LHCN-M2 (cell line): ENCODE data around the gene CREB3. TPM values are rescaled to one million over a fixed set of nuclear protein-coding genes. Genes with fewer than 3 reads are reported as not detected.

Experiments used
- DNase-seq: peaks from one replicate; pipeline ENCODE4 v3.0.0-alpha.2; 2012; ENCODE audit warnings: low read depth
- total RNA-seq: library from RNA; depleted of rRNA; stranded (reverse); fragments of >200 nt; gene quantifications from 2 replicates; pipeline ENCODE4 v1.2.3, GENCODE V29; 2014; rRNA removed

CREB3 gene
- total RNA-seq, 1 experiment from 2014 or later: 87.9 TPM

DNA sequence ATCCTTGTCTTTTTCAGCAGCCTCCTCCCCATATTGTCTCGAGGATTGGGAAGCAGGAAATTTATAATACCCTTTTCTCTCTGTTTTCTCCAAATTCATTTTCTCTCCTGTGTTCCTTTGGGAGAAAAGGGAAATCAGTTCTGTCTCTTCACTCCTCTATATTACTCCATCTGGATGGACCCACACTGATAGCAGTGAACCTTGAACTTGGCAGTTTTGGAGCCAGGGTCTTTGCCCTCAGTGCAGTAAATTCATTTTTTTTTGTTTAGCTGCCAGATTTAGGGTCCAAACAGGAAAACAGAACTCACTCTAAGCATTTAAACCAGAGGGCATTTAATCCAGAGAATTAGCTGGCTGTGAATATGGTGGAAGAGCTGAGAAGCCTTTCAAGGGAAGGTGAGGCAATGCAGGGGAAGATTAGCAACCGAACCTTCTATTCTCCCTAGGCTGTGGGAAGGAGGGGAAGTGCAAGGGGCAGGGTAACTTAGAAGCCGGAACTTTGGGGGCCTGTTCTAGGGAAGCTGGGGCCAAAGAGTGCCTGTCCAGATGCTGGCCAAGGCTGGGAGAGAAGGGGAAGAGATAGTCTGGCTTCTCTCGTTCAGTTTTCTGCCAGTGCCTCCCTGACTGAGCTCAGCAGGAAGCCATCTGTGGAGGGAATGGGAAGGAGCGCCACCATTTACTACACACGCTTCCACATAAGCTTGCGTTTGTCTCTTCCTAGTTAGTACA is 42.6 kb downstream of the CREB3 start:
- DNase-seq: no peak

DNA sequence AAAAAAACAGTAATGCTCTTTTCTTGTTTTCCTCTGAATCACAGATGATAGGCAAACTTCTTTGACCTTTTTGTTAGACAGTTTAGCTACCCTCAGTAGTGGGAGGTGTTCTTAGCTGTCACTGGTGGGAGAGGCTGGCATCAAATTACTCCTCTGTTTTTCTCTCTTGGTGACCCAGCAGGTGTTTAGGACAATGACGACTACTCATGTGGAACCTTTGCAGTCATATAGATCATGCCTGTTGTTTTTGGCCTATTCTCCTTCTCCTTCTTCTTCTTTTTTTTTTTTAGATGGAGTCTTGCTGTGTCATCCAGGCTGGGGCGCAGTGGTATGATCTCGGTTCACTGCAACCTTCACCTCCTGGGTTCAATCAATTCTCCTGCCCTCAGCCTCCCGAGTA is 43.6 kb downstream of the CREB3 start:
- DNase-seq: no peak

DNA sequence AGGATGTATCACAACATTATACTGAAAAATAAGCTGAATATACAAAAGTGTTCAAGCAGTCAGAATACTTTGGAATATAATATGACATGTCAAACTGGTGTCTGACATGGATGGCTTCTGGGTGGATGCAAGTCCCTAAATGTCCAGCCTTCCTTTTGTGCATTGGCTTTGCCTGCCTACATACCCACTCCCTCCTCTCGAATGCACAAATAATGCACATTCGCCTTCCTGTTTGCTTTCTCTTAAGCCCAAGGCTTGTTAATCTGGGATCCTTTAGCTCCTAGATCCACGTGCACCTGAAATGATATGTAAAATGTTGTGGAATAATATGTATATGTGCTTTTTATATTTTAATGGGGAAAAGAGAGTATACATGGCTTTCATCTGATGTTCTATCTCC is 46.0 kb downstream of the CREB3 start:
- DNase-seq: no peak

DNA sequence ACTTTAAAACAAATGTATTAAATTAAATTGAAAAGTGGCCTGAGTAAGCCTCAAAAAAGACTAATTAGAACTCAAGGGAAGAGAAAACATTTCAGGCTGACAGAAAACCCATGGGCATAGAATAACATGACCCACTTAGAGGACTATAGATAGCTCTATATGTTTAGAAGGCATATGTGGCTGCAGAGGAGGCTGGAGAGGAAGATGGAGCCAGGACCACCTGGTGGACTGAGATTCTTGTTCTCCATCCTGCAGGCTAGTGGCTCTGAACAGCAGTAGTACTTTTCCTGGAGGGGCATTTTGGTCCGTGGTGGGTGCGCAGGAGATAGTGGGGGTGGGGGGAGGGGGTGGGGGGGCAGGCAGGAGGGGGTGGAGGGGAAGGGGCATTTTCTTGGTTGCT is 48.6 kb downstream of the CREB3 start:
- DNase-seq: no peak

- no peak for DNase-seq
Observed at GRCh38 chr9:35783418-35783817, 51.0 kb downstream of the CREB3 start.

Other genes starting within 250 kb of the CREB3 start
- 31.3 and 31.5 TPM in 2 replicates for gene RUSC2, start 242.6 kb upstream of the CREB3 start, total RNA-seq
- gene TESK1, start 127.4 kb upstream of the CREB3 start, total RNA-seq: 21.7 and 26.8 TPM in 2 replicates
- 1.2 and 1.4 TPM in 2 replicates for gene CD72, start 114.3 kb upstream of the CREB3 start, total RNA-seq
- 0.26 and 0.63 TPM in 2 replicates for gene SIT1, start 81.7 kb upstream of the CREB3 start, total RNA-seq
- 5,651 and 6,728 TPM in 2 replicates for gene RMRP, start 74.6 kb upstream of the CREB3 start, total RNA-seq
- gene CCDC107, start 74.4 kb upstream of the CREB3 start, total RNA-seq: 11.1 and 13.3 TPM in 2 replicates
- gene ARHGEF39, start 67.5 kb upstream of the CREB3 start, total RNA-seq: 4.4 and 4.5 TPM in 2 replicates
- gene CA9, start 58.7 kb upstream of the CREB3 start, total RNA-seq: 2.4 and 3.8 TPM in 2 replicates
- gene TPM2, start 42.7 kb upstream of the CREB3 start, total RNA-seq: 1,008 and 1,115 TPM in 2 replicates
- 356 and 415 TPM in 2 replicates for gene TLN1, start 471 bp upstream of the CREB3 start, total RNA-seq
- gene GBA2, start 16.6 kb downstream of the CREB3 start, total RNA-seq: 26.4 and 29.9 TPM in 2 replicates
- 13.5 and 17.4 TPM in 2 replicates for gene RGP1, start 16.6 kb downstream of the CREB3 start, total RNA-seq
- gene MSMP, start 21.6 kb downstream of the CREB3 start, total RNA-seq: not detected in 2 replicates
- gene NPR2, start 58.9 kb downstream of the CREB3 start, total RNA-seq: 14.5 and 23.0 TPM in 2 replicates
- gene SPAG8, start 79.6 kb downstream of the CREB3 start, total RNA-seq: 0.98 and 1.4 TPM in 2 replicates
- 22.8 and 33.0 TPM in 2 replicates for gene HINT2, start 82.4 kb downstream of the CREB3 start, total RNA-seq
- not detected in 2 replicates for gene FAM221B, start 96.1 kb downstream of the CREB3 start, total RNA-seq
- 2.8 and 3.6 TPM in 2 replicates for gene TMEM8B, start 96.6 kb downstream of the CREB3 start, total RNA-seq
- gene OR13J1, start 137.7 kb downstream of the CREB3 start, total RNA-seq: not detected in 2 replicates
- 1.5 and 2.1 TPM in 2 replicates for gene HRCT1, start 173.5 kb downstream of the CREB3 start, total RNA-seq
- gene SPAAR, start 176.8 kb downstream of the CREB3 start, total RNA-seq: 0.17 and 0.38 TPM in 2 replicates
- gene OR2S2, start 225.5 kb downstream of the CREB3 start, total RNA-seq: not detected in 2 replicates